Measurements from ENCODE around the gene GALNT5.
"Not testable (repeated sequence)": the region's sequence is repeated elsewhere in the genome, so short reads cannot be mapped to it uniquely, and the experiment has no call there.

Gene GALNT5

DNA sequence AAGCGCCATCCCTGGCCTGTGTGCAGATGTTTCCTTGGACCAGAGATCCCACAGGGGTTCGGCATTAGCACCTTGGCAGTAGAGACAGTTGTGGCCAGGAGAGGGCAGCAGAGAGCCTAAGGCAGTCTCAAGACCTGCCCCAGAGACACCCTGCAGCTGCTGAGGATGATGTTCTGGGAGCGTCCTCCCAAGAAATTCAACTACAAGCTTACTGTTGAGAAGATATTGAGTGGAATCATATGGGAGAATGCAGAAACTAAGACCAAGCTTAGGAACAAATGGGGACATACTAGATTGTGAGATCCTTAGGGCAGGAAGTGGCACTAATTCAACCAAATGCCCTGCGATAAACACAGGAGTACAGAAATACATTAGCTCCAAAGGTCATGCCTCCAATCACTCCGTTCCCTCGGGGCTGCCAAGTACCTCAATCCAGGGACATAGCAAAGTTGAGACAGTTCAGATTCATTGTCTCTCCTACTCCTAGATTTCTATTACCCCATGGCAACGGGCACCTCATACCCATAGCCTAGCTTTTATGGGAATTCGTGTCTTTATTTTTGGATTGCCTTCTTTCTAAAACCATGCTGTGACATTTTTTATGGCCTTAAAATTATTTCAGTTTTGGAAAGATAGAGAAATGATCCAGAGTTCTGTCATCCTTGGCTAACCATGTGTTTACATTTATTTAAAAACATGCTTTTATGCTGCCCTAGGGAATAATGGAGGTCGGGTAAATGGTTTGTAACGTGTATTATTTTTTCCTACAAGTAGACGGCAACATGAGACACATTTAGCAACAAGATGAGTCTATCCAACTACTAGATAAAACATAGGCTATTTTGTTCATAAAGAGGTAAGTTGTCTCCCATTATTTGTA is 70.4 kb downstream of the GALNT5 start:
- DNase-seq (ENCODE audit: low read depth): peak; percentile 86

DNA sequence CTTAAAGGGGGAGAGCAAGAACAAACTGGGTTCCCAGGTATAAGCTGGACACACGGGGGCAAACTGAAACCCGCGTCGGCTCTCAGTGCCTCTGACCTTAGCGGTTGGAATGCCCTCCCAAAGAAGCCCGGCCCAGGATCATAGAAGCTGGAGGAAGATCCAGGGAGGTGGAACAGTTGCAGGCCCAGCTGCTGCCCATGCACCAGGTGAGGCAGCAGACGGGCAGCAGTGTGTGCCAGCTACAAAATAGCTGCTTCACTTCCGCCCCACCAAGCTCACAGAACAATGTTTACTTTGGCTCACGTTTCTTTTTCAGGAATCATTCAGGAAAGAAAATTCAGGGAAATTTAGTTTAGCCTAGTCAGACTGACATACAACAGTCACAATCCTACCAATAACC is 72.0 kb downstream of the GALNT5 start:
- no peak for DNase-seq (ENCODE audit: low read depth)

DNA sequence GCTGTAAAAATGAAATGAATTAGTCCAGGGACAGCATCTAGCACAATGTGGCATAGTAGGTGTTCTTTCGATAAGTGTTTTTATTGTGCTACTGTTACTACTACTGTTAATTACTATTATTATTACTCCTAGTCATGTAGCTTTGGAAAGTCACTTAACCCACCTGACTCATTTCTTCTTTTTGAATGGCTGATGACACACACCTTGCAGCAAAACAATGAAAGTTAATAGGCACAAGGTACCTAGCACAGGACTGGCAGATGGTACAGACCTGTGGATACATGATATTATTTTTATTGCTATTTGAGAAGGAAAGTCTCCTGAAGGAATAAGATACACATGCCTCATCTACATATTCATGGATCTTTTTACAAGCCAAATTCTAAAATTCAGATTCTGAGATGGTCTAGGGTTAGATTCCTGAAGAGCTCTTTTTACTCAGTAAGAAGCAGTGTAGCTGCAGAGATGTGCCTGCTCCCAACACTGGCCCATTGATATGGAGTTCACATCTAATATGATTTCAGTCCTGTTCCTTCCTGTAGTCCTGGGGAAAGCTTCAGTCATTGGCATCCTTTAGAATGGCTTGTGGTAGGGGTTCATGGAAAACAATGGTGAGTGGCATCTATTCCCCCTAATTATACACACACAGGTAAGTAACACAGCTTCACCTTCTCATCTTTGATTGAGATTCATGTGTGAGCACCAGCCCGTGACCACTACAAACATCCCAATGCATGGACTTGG is 76.0 kb downstream of the GALNT5 start:
- no peak for DNase-seq (ENCODE audit: low read depth)

DNA sequence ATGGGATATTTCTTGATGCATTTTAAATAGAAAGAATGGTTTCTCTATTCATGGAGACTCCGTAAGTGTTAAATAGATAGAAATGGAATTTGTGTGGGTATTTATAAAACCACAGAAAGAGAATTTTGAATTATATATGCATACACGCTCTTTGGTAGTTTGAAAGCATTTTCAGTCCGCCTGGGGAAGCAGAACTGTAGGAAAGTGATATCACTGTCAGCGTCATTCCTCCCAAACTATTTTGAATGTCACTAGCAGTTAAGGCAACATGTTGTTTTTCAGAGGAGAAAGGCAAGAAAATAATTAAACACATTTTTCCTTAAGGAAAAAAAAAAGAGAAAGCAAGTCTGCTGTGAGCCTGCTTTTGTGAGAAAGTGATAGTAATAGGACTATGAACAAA is 76.8 kb downstream of the GALNT5 start:
- DNase-seq (ENCODE audit: low read depth): no peak

DNA sequence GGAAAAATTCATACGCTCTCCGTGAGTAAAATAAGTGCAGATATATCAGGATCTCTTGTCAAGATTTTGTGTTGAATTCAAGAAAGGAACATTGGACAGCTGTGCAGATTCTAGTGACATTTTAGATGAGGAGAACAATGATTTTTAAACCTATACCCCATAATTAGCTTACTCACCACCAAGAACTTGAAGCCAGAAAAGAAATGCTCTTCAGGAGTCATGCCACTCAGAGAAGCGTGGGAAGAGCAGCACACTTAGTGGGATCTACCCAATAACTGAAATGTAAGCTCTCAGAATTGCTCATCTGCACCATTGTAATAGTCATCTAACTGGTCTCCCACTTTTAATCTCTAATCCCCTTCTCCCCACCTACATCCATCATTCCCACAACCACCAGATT is 77.3 kb downstream of the GALNT5 start:
- no peak for DNase-seq (ENCODE audit: low read depth)

DNA sequence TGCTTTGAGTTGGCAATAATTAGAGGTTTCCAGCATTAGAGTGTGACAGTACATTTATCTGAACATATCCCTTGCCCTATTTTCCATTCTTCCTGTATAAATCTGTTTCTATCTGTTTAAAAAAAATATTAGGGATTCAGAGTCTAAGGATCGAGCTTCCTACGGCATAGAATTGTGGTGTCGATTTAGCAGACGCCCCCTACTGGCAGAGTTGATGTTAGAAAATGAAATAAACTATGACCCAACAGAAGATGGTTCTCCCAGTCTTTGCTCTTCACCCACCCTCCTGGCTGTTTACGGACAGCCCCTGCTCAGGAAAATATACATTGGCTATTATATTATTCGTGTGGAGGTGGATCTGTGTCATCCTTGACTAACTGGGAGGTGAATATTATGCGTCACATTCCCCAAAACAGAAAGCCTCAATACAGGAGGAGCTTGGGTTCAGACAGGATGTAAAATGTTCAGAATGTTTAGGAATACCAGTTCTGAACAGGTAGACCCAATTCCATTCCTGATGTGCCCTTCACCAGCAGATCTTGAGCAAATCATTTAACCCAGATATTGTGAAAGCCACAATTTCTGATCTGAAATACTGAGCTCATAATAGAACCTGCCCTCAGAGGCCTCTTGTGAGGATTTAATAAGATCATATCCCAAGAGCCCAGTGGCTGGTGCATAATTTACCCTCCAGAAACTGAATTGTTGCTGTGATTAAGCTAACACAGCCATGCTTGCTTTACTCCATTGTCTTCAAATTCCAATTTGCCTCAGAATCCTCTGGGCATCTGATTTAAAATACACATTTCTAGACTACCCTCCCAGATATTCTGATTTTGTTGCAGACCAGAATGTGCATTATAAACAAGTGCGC is 78.9 kb downstream of the GALNT5 start:
- no peak for DNase-seq (ENCODE audit: low read depth)

DNA sequence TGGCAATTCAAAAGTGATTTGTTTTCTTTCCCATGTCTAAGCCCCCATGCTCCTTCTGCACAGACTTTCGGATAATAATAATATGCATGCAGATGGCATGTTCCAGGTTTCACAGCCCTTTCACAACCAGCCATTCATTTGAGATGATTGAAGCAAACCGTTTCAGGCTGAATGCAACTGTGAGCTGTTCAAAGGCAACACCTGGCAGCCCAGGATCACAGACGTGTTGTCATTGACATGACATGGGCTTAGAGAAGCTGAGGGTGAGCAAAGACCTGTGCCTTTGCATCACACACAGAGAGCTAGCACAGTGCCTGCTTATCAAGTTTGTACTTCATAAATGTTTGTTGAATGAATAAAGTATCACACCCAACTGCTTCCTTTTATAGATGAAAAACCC is 80.5 kb downstream of the GALNT5 start:
- no peak for DNase-seq (ENCODE audit: low read depth)

DNA sequence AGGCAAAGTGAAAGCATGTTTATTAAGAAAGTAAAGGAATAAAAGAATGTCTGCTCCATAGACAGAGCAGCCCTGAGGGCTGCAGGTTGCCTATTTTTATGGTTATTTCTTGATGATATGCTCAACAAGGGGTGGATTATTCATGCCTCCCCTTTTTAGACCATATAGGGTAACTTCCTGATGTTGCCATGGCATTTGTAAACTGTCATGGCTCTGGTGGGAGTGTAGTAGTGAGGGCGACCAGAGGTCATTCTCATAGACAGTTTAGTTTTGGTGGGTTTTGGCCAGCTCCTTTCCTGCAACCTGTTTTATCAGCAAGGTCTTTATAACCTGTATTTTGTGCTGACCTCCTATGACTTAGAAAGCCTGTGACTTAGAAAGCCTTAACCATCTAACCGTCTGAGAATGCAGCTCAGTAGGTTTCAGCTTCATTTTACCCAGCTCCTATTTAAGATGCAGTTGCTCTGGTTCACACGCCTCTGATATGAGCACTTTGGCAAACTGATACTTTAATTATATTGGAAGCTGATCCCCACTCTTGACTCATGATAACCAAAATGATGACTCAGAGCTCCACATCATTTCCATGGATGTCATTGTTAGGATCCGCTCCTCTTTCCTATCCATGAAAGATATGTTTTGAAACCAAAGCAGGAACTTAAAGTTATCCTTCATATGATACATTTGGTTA is 82.6 kb downstream of the GALNT5 start:
- DNase-seq (ENCODE audit: low read depth): no peak

DNA sequence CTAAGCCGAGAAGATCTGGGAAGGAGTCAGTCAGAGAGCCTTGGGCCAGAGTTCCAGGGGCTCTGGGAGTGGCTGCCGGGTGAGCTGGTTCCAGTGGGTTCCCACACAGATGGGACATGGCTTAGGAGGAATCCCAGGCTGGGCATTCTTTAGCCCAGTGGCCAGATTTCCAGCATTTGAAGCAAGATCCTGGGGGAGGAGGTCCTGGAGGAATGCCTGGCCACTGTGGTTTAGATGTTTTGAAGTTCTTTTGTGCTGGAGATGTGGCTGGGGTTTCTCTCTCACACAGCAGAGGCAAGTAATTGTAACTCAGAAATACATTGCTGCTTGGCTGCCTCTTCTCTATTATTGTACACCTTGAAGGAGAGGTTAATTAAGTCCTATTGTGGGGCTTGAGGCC is 83.9 kb downstream of the GALNT5 start:
- not testable (repeated sequence) for DNase-seq (ENCODE audit: low read depth)

DNA sequence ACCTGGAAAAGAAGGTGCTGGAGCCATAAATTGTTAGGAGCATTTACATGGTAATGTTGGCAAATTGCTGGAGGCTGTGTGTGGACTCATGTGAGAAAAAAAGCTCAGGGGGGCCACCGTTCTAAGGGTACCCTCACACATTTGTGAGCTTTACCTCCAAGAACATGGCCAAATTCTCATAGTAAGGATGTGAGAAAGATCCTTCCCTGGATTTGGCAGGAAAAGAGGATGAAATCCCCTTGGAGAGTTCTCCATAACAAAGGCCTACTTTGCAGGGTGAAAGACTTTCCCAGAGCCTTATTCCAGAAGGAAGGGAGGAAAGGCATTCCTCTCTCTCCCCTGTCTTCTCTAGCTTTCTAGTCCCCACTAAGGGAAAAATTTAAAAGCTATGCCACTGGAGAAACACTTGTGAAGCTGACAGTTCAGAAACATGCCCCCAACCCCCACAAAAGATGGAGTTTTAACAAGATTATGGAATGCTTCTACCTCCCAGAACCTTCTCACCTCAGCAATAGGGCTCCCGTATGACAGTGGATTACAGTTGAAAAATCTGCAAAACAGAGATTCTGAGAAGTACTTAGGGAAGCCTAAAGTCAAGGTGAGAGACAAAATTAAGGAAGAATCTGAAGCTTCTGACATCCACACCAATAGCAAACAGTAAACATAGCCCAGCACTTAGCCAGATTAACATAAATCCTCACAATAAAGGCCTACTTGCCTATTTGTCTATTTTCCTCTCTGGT is 88.3 kb downstream of the GALNT5 start:
- no peak for DNase-seq (ENCODE audit: low read depth)

DNA sequence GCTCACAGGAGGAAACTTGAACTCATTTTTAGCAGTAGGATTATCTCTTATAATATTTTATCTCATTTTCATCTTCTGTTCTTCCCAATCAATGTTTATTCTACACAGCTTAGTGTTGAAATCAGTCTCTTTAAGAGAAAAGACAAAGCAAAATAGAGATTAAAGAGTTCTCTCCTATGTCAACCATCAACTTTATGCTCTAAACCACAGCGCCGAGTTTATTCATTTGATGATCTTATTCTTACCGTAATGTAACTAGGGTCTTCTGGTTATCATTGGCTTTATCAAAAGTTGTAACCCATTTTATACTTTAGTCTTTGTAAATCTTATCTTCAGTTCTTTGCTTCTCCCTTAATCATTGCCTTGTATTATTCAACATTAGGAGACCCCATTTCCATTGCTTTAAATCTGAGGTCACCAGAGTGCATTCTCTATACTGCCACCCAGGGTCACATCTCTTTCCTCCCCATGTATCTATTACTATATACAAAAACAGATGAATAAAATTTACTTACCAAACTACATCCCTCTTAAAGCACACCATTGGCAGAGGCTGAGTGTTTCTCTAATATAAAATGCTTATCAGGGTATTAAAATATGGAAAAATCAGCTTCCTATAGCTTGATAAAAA is 90.9 kb downstream of the GALNT5 start:
- DNase-seq (ENCODE audit: low read depth): no peak

DNA sequence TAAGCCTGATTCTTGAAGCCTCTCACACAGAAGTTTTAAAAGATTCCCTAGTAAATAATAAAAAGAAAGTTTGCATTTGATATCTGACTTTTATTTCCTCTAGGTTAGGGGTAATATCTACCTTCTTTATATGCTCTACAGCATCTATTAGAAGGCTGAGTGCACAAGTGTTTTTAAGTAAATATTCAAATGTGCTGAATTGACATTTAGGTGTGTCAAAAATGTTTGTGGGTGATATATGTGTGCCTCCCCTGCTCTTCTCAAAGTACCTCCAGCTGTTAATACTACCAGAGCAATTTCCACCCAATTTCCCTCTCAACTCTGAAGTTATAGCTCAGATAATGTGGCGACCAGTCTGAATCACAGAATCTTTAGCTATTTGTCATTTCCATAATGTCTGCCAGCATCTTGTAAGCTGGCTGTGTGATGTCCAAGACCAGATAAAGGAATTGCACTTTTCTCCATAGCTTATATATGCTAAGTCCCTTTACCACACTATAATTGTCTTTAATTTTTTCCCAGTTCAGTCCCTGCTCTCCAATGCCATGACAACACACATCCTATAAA is 92.5 kb downstream of the GALNT5 start:
- no peak for DNase-seq (ENCODE audit: low read depth)

DNA sequence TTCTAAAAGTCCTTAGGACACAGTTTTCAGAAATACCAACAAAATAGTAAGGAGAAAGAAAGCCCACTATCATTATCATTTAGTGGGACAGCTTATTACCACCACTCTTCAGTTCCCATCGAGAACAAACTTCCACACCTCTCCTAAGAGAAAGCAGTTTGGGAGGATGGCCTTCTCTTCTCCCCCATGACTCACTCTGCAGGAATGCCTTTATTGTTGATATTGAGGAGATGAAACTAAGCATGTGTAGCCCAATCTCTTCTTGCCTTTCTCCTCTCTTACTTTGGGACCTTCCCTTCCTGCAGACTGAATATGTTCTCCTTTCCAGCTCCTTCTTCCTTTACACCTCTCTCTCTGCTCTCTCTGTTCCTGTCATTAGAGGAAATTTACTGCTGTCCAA is 98.1 kb downstream of the GALNT5 start:
- DNase-seq (ENCODE audit: low read depth): no peak

DNA sequence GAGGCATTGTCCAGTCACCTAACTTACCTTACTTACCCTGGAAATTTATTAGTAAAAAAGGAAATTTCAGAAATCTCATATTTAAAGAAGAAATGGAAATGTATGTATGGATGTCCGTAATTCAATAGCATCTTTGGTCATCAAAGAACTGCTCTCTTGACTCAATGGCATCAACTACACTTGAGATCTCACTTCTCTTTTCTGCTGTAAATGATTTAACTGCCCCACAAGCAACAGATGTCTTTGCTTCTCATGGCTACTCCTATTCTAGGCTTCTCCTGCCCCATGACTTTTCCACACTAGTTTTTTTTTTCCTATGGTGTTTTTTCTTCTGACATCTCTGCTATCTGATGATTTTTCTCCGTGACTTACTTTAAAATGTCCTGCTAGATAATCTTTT is 102.1 kb downstream of the GALNT5 start:
- no peak for DNase-seq (ENCODE audit: low read depth)

DNA sequence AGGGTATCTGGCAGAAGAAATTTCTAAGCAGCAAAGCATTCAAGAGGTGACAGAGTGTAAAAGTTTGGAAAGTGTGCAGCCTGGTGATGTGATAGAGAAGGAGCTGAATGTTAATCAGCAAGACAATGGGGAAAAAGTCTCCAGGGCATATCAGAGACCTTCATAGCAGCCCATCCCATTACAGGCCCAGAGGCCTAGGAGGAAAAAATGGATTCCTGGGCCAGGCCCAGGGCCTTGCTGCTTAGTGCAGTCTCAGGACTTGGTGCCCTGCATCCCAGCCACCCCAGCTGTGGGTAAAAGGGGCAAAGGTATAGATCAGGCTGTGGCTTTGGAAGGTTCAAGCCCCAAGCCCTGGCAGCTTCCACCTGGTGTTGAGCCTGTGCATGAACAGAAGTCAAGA is 104.0 kb downstream of the GALNT5 start:
- no peak for DNase-seq (ENCODE audit: low read depth)

DNA sequence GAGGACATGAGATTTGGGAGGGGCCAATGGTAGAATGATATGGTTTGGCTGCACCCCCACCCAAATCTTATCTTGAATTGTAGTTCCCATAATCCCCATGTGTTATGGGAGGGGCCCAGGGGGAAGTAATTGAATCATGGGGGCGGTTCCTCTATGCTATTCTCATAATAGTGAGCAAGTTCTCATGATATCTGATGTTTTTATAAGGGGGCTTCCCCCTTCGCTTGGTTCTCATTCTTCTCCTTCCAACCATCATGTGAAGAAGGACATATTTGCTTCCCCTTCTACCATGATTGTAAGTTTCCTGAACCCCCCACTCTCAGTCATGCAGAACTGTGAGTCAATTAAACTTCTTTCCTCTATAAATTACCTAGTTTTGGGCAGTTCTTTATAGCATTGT is 105.1 kb downstream of the GALNT5 start:
- DNase-seq (ENCODE audit: low read depth): no peak

DNA sequence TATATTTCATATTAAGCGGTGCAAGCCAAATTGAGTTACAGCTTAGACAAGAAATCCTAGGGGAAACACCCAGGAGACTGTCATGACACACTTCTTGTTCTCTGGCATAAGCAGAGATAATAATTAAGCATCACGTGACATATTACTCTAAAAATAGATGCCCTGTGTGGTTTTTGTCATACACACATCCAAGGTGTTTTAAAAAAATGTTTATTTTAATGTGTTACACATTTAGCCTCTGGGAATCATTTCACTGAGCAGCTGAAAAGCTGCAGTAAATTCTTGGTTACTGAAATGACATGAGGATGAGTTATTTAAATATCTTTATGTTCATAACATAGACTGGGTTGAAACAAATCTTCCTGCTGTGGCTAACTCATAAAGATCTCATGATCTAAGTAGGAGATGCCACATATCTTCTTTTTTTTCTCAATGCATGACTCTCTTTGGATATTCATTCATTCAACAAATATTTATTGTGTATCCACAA is 106.2 kb downstream of the GALNT5 start:
- no peak for DNase-seq (ENCODE audit: low read depth)

Data from stimulated activated CD8-positive, alpha-beta memory T cell treated with anti-CD3 and anti-CD28 coated beads, Interleukin-7, amount 100 ng/mL, for 24 hours (primary cell).